ENCODE measurements around the gene PNPLA8.
A peak's percentile ranks its signal among the peaks of the same experiment; 100 is the strongest.

The PNPLA8 gene

GRCh38 chr7:108461840-108462239 is 64.1 kb downstream of the PNPLA8 start:
- no peak overlapping the region for H3K4me3 ChIP-seq (ENCODE audit: control insufficient read depth, low read depth, low read length)
- no peak for DNase-seq (ENCODE audit: low read depth)
- TF ChIP-seq, protein P1, sequence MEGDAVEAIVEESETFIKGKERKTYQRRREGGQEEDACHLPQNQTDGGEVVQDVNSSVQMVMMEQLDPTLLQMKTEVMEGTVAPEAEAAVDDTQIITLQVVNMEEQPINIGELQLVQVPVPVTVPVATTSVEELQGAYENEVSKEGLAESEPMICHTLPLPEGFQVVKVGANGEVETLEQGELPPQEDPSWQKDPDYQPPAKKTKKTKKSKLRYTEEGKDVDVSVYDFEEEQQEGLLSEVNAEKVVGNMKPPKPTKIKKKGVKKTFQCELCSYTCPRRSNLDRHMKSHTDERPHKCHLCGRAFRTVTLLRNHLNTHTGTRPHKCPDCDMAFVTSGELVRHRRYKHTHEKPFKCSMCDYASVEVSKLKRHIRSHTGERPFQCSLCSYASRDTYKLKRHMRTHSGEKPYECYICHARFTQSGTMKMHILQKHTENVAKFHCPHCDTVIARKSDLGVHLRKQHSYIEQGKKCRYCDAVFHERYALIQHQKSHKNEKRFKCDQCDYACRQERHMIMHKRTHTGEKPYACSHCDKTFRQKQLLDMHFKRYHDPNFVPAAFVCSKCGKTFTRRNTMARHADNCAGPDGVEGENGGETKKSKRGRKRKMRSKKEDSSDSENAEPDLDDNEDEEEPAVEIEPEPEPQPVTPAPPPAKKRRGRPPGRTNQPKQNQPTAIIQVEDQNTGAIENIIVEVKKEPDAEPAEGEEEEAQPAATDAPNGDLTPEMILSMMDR (IDR thresholded peaks at IDR 0.05; ENCODE audit: control insufficient read depth, insufficient read depth, low read depth, low read length, missing control alignments): no peak

DNA sequence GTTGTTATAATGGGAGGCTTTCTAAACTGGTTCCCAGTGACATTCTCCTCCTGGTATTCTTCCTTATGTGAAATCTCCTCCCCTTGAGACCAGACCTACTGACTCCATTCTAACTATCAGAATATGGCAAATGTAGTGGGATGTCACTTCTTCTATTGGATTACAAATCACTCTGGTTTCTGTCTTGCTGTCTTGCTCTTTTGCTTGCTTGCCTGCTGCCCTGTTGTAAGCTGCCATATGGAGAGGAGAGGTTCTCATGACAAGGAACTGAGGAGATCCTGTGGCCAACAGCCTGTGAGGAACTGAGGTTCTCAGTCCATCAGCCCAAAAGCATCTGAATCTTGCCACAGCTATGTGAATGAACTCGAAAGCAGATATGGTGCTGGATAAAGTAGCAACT is 65.0 kb downstream of the PNPLA8 start:
- TF ChIP-seq, protein P1 (IDR thresholded peaks at IDR 0.05; ENCODE audit: control insufficient read depth, insufficient read depth, low read depth, low read length, missing control alignments): no peak
- H3K4me3 ChIP-seq (ENCODE audit: control insufficient read depth, low read depth, low read length): no peak overlapping the region
- no peak for DNase-seq (ENCODE audit: low read depth)

- no peak for DNase-seq (ENCODE audit: low read depth)
Observed at GRCh38 chr7:108459922-108460551, 65.9 kb downstream of the PNPLA8 start.

DNA sequence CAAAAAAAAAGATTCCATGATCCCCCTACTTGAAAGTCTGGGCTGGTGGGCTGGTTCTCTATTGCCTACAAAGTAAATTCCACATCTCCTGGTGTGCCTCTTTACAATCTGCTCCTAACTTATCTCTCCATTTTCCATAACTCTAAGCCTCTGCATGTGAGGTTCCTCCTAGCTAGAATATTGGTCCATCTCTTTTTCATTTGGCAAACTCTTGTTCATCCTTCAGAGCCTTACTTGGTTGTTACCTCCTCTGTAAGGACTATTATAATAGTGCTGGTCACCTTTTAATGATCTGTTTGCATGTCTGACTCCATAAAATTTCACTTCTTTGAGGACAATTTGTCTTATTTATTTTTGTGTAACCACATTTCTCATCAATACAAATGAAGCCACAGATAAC is 68.1 kb downstream of the PNPLA8 start:
- no peak for DNase-seq (ENCODE audit: low read depth)
- H3K4me3 ChIP-seq (ENCODE audit: control insufficient read depth, low read depth, low read length): no peak overlapping the region
- TF ChIP-seq, protein P1 (IDR thresholded peaks at IDR 0.05; ENCODE audit: control insufficient read depth, insufficient read depth, low read depth, low read length, missing control alignments): no peak

More at GRCh38 chr7:108459922-108460551, 65.9 kb downstream of the PNPLA8 start:
- no peak overlapping the region for H3K4me3 ChIP-seq (ENCODE audit: control insufficient read depth, low read depth, low read length)
- TF ChIP-seq, protein P1 (IDR thresholded peaks at IDR 0.05; ENCODE audit: control insufficient read depth, insufficient read depth, low read depth, low read length, missing control alignments): peak; percentile 55

DNA sequence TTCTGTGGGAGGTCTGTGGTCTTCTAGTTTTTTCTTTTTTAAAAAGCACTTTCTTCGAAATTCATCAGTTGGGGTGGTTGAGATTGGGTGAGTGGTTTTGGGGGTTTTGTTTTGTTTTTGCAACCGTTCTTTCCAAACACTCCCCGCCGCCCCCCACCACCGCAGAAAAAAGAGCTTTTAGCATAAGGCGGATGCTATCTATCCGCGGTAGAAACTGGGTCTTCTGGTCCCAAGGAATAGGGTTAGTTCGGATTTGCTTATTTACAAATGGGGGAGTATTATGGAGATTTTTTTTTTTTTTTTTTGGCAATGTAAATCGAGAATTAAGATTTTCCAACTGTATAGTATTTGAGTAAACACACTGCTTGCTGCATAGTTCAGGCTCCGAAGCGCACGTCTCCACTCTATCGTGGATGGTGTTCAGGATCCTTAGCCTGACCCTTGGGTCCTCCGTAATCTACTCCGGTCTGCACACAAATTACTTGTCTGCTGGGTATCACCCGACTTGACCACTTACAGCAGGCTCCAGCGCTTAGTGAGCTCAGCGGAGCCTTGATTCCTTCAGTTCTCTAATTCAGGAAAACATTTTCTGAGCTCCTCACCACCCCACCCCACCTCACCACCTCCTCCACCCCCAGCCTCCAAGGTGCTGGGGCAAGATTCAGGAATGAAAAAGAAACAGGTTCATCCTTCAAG is 68.9 kb downstream of the PNPLA8 start:
- DNase-seq (ENCODE audit: low read depth): no peak
- TF ChIP-seq, protein P1 (IDR thresholded peaks at IDR 0.05; ENCODE audit: control insufficient read depth, insufficient read depth, low read depth, low read length, missing control alignments): no peak
- no peak overlapping the region for H3K4me3 ChIP-seq (ENCODE audit: control insufficient read depth, low read depth, low read length)

- TF ChIP-seq, protein P1 (IDR thresholded peaks at IDR 0.05; ENCODE audit: control insufficient read depth, insufficient read depth, low read depth, low read length, missing control alignments): no peak
- no peak for DNase-seq (ENCODE audit: low read depth)
- peak within 1 kb of the TSS; percentile 46 for H3K4me3 ChIP-seq (ENCODE audit: control insufficient read depth, low read depth, low read length)
Observed at GRCh38 chr7:108455998-108456677, 69.8 kb downstream of the PNPLA8 start, which contains the start of gene NRCAM. Gene NRCAM, minus strand, starts transcription at chr7:108456436. Its CDS starts 216,372 bp downstream, at chr7:108240064.

All from AG09309 (cell line).